ENCODE data around the gene EIF2AK3. TPM values are rescaled to one million over a fixed set of nuclear protein-coding genes. Genes with fewer than 3 reads are reported as not detected.
A peak's percentile ranks its signal among the peaks of the same experiment; 100 is the strongest.

EIF2AK3 gene
- total RNA-seq, result 10 to 100 TPM in 6 of 10 donors, 1 to 10 TPM in 4; 5.9 to 21.5 (median 10.4) TPM
- polyA plus RNA-seq, result 1 to 10 TPM; 4.6 to 9.6 TPM
- long read RNA-seq, donor 1, partial matches to known transcripts, result 1 of 2 reads
- long read RNA-seq, donor 1, other reads (novel, unspliced or antisense), result 1 of 2 reads
- long read RNA-seq, donor 2, full-length matches to known transcripts, result 7 of 9 reads
- long read RNA-seq, donor 2, partial matches to known transcripts, result 1 of 9 reads
- long read RNA-seq, donor 2, other reads (novel, unspliced or antisense), result 1 of 9 reads
- long read RNA-seq, donor 3, full-length matches to known transcripts, result 1 of 6 reads
- long read RNA-seq, donor 3, partial matches to known transcripts, result 2 of 6 reads
- long read RNA-seq, donor 3, other reads (novel, unspliced or antisense), result 3 of 6 reads

DNA sequence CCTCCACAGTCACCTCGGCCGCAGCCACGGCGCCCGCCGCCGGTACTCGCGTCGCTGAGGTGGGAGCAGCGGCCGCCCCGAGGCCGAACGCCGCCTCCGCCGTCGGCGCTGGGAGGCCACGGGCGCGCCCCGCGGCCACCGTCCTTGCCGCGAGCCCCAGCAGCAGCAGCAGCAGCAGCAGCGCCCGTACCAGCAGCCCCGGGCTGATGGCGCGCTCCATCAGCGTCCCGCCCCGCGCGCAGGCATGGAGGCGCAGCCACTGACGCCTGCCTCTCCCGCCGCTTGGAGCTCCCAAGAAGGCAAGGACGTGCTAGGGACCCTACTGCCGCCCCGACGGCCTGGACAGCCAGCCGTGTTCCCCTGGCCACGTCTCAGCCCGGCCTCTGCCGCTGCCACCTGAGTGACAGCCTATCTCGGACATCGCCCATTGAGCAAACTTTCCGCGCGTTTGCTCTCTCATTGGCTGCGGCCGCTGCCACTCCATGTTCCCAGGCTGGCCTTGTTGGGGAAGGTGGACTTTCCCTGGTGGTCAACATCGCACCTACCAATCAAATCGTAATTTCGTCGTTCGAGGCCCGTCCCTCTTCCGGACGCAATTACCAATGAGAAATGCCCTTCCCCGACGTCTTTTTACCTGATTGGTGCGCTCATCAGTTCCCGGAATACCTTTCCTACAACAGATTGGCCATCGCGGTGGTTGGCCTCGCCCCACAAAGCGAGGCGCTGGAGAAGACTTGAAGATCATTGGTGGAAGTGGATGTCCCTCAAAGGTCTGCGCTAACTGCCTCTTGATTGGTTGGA is at the start of gene EIF2AK3:
Gene EIF2AK3 (minus strand): TSS at position 410 of the 801 bp plus-strand sequence. CDS start 190 bp downstream, at position 220.
- Histone ChIP-seq H3K27me3 (no peaks in the 10 kb centered on the region), H3K36me3 (no peaks in the 10 kb centered on the region), H3K27ac (peak within 1 kb of the TSS; percentile 81 to 99 (median 96)), H3K4me1 (peaks cover 0 to 54% (median 44%) of the 10 kb centered on the region in 9 donors), H3K9me3 (no peaks in the 10 kb centered on the region), H3K4me3 (peak within 1 kb of the TSS; percentile 54 to 95 (median 91))
- DNase-seq (peak; percentile 98 to 100), ATAC-seq (peak; percentile 92 to 97 (median 96))
- TF ChIP-seq, protein P1, sequence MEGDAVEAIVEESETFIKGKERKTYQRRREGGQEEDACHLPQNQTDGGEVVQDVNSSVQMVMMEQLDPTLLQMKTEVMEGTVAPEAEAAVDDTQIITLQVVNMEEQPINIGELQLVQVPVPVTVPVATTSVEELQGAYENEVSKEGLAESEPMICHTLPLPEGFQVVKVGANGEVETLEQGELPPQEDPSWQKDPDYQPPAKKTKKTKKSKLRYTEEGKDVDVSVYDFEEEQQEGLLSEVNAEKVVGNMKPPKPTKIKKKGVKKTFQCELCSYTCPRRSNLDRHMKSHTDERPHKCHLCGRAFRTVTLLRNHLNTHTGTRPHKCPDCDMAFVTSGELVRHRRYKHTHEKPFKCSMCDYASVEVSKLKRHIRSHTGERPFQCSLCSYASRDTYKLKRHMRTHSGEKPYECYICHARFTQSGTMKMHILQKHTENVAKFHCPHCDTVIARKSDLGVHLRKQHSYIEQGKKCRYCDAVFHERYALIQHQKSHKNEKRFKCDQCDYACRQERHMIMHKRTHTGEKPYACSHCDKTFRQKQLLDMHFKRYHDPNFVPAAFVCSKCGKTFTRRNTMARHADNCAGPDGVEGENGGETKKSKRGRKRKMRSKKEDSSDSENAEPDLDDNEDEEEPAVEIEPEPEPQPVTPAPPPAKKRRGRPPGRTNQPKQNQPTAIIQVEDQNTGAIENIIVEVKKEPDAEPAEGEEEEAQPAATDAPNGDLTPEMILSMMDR (IDR thresholded peaks at IDR 0.05), result peak in 4 of 9 donors; percentile 16 to 37 (median 30)
- 0% methylated on average over 70 to 75 of the region's 75 CpGs for WGBS, 2 donors
- intact Hi-C loops (cut with DNase I), result loop anchor here in 6 of 10 donors (1.0 to 5.0 kb wide), 5 partner anchors 26 to 65 kb away; partner anchors contain the start of gene RPIA (in 2 of the 6)

DNA sequence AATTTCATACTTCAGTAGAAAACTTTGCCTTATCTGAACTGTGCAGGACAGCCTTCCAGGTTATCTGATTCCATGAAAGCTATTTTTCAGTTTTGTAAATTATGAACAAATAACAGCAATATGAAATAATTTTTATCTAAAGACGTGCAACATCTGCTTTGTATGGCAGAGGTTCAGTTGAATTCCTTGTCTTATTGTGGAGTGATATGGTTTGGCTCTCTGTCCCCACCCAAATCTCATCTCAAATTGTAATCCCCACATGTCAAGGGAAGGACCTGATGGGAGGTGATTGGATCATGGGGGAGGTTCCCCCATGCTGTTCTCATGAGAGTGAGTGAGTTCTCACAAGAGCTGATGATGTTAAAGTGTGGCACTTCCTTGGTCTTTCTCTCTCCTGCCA is 46.1 kb upstream of the EIF2AK3 start:
- no peak overlapping the region for H3K27ac ChIP-seq
- H3K9me3 ChIP-seq, result no peaks in the 10 kb centered on the region
- peaks cover 0 to 6% (median 0%) of the 10 kb centered on the region in 9 donors for H3K4me1 ChIP-seq
- 75 to 83% methylated on average over 1 of the region's 1 CpG for WGBS, 2 donors
- no peak overlapping the region for H3K4me3 ChIP-seq
- no peak for DNase-seq
- no peak for ATAC-seq
- TF ChIP-seq, protein P1 (IDR thresholded peaks at IDR 0.05), result no peak
- H3K36me3 ChIP-seq, result no peaks in the 10 kb centered on the region
- no peaks in the 10 kb centered on the region for H3K27me3 ChIP-seq
- intact Hi-C loops (cut with DNase I), result loop anchor here in 2 of 10 donors (5.0 to 10.0 kb wide), 2 partner anchors 41 to 319 kb away; no protein-coding TSS in a partner anchor

DNA sequence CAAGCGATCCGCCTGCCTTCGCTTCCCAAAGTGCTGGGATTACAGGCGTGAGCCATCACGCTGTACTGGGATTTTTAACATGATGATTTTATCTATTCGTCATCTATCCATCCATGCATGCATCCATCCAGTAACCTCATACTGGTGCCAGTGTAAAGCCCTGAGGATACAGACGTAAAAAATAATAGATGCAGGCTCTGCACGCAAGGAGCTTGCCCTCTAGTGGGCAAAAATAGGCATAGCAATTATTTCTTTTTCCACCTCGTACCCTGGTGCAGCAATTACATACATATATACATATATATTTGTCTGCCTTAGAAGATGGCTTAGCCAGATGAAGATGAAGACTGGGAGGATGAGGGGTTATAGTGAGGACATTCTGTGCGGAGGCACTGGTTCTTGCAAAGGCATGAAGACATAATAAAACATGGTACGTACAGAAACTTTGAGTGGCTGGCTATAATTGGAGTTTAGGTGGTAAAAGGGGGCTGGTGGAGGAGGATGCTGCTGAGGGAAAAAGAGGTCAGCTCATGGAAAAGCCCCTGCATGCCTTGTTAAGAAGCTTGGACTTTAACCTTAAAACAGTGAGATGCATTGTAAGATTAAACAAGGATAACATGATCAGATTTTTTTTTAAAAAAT is 44.6 kb upstream of the EIF2AK3 start:
- H3K36me3 ChIP-seq, result no peaks in the 10 kb centered on the region
- ATAC-seq, result peak; percentile 48 to 67 (median 58)
- DNase-seq, result no peak
- peaks cover 0 to 6% (median 0%) of the 10 kb centered on the region in 9 donors for H3K4me1 ChIP-seq
- H3K27me3 ChIP-seq, result no peaks in the 10 kb centered on the region
- H3K9me3 ChIP-seq, result no peaks in the 10 kb centered on the region
- H3K4me3 ChIP-seq, result no peak overlapping the region
- H3K27ac ChIP-seq, result no peak overlapping the region
- WGBS, 2 donors, result 39 to 40% methylated on average over 11 of the region's 11 CpGs
- intact Hi-C loops (cut with DNase I), result loop anchor here in 8 of 10 donors (1.0 to 10.0 kb wide), 5 partner anchors 40 to 317 kb away; no protein-coding TSS in a partner anchor
- TF ChIP-seq, protein P1 (IDR thresholded peaks at IDR 0.05), result peak; percentile 86 to 96 (median 89)

Measured in heart right ventricle (tissue), 16 donors.